DND-41 (cell line): ENCODE results near the gene KLHL1.

Experiments
- ATAC-seq: fragments of 200-7000 bp; cut with Tn5 transposase; 3 replicates; pipeline ENCODE4 v1.9.1; 2021; ENCODE audit warnings: low read depth; ENCODE audit not compliant: insufficient read depth
- DNase-seq: peaks from one replicate; pipeline ENCODE4 v3.0.0-alpha.2; 2020
- H2AFZ ChIP-seq: 2 replicates; pipeline ENCODE4 v1.6.0; 2012; ENCODE audit warnings: low read depth, low read length
- H3K27ac ChIP-seq: 2 replicates; pipeline ENCODE4 v1.5.1; 2012; ENCODE audit warnings: low read length, inconsistent platforms
- H3K27me3 ChIP-seq: fragments of 200-600 bp; sonication (generic); 2 replicates; pipeline ENCODE4 v1.6.0; 2012; ENCODE audit warnings: low read length, mild to moderate bottlenecking, inconsistent platforms; ENCODE audit not compliant: insufficient read depth, poor library complexity
- H3K36me3 ChIP-seq: 2 replicates; pipeline ENCODE4 v1.5.1; 2012; ENCODE audit warnings: low read length, inconsistent platforms; ENCODE audit not compliant: insufficient read depth
- H3K4me1 ChIP-seq: 2 replicates; pipeline ENCODE4 v1.5.1; 2012; ENCODE audit warnings: mild to moderate bottlenecking, low read length; ENCODE audit not compliant: insufficient read depth
- H3K4me2 ChIP-seq: 2 replicates; pipeline ENCODE4 v1.6.0; 2012; ENCODE audit warnings: mild to moderate bottlenecking, moderate library complexity, low read length, inconsistent platforms; ENCODE audit not compliant: insufficient read depth
- H3K4me3 ChIP-seq, 2 experiments: fragments of 200-600 bp in 1 of 2; shearing (Covaris generic) in 1 of 2; 2 replicates each; pipeline ENCODE4 v1.5.1; 2012 to 2016; ENCODE audit warnings: inconsistent platforms in 2 of 2, low read length in 2 of 2, mild to moderate bottlenecking in 2 of 2, low read depth in 1 of 2, moderate library complexity in 1 of 2
- H3K79me2 ChIP-seq: 2 replicates; pipeline ENCODE4 v1.6.0; 2012; ENCODE audit warnings: low read length, inconsistent platforms; ENCODE audit not compliant: insufficient read depth
- H3K9ac ChIP-seq: 2 replicates; pipeline ENCODE4 v1.6.0; 2012; ENCODE audit warnings: low read depth, mild to moderate bottlenecking, inconsistent platforms, low read length, moderate library complexity
- H3K9me3 ChIP-seq: 2 replicates; pipeline ENCODE4 v1.5.1; 2012; ENCODE audit warnings: low read length, moderate library complexity, mild to moderate bottlenecking, inconsistent platforms; ENCODE audit not compliant: insufficient read depth, severe bottlenecking
- H4K20me1 ChIP-seq: 2 replicates; pipeline ENCODE4 v1.6.0; 2012; ENCODE audit warnings: low read length; ENCODE audit not compliant: insufficient read depth
- CTCF ChIP-seq: IDR thresholded peaks from 2 replicates; pipeline ENCODE4 v1.5.1; 2012; ENCODE audit warnings: borderline replicate concordance, low read length, moderate library complexity, mild to moderate bottlenecking; ENCODE audit not compliant: poor library complexity, severe bottlenecking; ENCODE audit errors: extremely low read depth
- EZH2 ChIP-seq: IDR thresholded peaks from 3 replicates; pipeline ENCODE4 v1.6.1; 2012; ENCODE audit warnings: borderline replicate concordance, low read depth, mild to moderate bottlenecking, moderate library complexity, low read length, inconsistent platforms; ENCODE audit not compliant: severe bottlenecking

Gene KLHL1

DNA sequence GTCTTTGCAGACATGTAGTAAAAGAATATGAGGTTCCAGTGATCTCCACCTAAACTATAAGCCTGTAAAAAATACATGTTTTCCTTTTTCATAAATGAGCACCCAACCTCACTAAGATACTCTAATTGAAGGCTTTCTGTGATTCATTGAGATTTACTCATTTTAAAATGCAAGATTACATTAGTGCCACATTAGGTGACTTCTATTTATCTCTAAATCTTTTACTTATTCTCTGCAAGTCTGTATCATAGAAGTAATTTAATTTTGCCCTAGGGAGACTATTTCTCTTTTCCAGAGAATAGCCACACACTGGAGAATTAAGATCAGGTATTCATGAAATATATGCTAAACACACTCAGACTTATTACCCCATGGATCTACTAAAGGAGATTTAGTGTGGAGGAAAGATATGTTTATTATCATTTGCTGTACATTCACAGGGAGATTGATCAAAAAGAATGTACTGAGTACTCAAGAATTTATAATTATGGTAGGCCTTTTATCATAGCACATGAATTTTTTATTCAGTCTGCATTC, 290.9 kb downstream of the KLHL1 start:
- DNase-seq: no peak
- TF ChIP-seq EZH2: no peak
- TF ChIP-seq CTCF: no peak

DNA sequence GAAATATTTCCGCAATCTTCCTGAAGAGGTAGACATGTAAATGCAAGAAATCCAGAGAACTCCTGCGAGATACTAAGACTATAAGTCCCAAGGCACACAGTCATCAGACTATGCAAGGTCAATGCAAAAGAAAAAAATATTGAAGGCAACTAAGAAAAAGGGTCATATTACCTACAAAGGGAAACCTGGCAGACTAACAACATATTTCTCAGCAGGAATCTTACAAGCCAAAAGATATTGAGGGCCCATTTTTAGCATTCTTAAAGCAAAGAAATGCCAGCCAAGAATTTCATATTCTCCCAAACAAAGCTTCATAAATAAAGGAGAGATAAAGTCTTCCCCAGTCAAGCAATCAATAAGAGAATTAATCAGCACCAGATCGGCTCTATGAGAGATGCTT, 299.1 kb downstream of the KLHL1 start:
- Histone ChIP-seq H3K27me3 (no peaks in the 10 kb centered on the region), H4K20me1 (no peaks in the 10 kb centered on the region), H3K36me3 (no peaks in the 10 kb centered on the region), H2AFZ (no peak overlapping the region), H3K4me3 (no peak overlapping the region), H3K4me2 (no peak overlapping the region), H3K4me1 (no peaks in the 10 kb centered on the region), H3K27ac (no peak overlapping the region), H3K9ac (no peak overlapping the region), H3K9me3 (no peaks in the 10 kb centered on the region), H3K79me2 (no peaks in the 10 kb centered on the region)
- ATAC-seq (no peak), DNase-seq (no peak)
- no peak for TF ChIP-seq EZH2
- TF ChIP-seq CTCF: no peak

More for the DNA sequence above, 290.9 kb downstream of the KLHL1 start:
- Histone ChIP-seq H3K9ac (no peak overlapping the region), H3K27ac (no peak overlapping the region), H4K20me1 (no peaks in the 10 kb centered on the region), H3K4me3 (no peak overlapping the region), H3K27me3 (no peaks in the 10 kb centered on the region), H3K4me1 (no peaks in the 10 kb centered on the region), H3K36me3 (no peaks in the 10 kb centered on the region), H3K4me2 (no peak overlapping the region), H3K9me3 (no peaks in the 10 kb centered on the region), H3K79me2 (no peaks in the 10 kb centered on the region), H2AFZ (no peak overlapping the region)
- no peak for ATAC-seq

- Histone ChIP-seq H3K9me3 (no peaks in the 10 kb centered on the region), H3K4me1 (no peaks in the 10 kb centered on the region), H2AFZ (no peak overlapping the region), H3K4me2 (no peak overlapping the region), H3K79me2 (no peaks in the 10 kb centered on the region), H3K9ac (no peak overlapping the region), H3K36me3 (no peaks in the 10 kb centered on the region), H3K27ac (no peak overlapping the region), H3K27me3 (no peaks in the 10 kb centered on the region), H3K4me3 (no peak overlapping the region), H4K20me1 (no peaks in the 10 kb centered on the region)
- DNase-seq (no peak), ATAC-seq (no peak)
- no peak for TF ChIP-seq EZH2
- TF ChIP-seq CTCF: no peak
Measured at GRCh38 chr13:69796256-69796655, 312.0 kb downstream of the KLHL1 start.
